Endothelial cell of hepatic sinusoid (primary cell): Measurements from ENCODE around the gene IFT122.

Experiments used
- in situ Hi-C: cut with HindIII; loops from 2 replicates; pipeline ENCODE4 v1.10.0; 2017; ENCODE audit warnings: low sequenced_read_pairs

Gene IFT122

DNA sequence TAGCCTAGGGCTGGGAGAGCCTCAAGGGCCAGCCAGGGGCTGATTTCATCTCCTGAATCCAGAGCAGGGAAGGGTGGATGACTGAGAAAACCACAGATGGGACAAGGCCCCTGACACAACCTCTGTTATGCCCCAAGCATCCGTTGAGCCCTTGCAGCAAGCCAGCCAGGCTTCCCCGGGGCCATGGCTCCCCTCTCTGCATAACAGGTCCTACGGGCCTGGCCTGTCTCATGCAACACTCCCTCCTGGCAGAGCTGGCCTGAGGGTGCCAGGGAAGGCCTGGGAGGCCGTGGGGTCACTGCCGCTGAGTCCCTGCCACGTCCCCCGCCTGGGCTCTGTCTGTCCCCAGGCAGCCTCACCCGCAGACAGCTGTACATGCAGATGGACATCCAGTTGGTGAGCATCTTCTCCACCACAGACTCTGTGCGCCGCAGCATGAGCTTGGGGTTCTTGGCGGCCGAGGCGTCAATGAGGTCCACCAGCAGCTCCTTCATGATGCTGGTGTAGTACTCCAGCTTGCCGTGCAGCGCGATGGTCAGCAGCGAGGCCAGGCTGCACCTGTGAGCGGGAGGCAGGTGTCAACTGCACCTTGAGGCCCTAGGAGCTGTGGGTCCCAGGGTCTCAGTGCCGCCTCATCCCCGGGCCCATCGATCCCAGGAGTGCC lies 125.1 kb downstream of the IFT122 start:
- in situ Hi-C loops, result no loop called here

DNA sequence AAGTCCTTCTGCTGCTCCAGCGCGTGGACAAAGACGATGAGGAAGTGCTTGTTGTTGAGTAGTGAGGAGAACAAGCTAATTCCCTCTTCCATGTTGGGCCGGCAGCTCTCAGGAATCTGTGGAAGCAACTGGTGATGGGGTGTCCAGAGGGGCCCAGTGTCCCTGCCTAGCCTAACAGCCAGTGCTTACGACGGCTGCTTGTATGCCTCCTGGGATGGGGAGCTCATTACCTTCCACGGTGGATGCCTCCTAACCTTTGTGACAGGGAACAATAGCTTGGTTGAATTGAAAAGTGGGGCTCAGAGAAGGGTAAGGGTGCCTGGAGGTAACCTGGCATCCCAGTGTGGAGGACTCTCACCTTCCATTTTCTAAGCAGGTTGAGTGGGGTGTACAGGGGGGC lies 125.9 kb downstream of the IFT122 start:
- in situ Hi-C loops, result no loop called here

DNA sequence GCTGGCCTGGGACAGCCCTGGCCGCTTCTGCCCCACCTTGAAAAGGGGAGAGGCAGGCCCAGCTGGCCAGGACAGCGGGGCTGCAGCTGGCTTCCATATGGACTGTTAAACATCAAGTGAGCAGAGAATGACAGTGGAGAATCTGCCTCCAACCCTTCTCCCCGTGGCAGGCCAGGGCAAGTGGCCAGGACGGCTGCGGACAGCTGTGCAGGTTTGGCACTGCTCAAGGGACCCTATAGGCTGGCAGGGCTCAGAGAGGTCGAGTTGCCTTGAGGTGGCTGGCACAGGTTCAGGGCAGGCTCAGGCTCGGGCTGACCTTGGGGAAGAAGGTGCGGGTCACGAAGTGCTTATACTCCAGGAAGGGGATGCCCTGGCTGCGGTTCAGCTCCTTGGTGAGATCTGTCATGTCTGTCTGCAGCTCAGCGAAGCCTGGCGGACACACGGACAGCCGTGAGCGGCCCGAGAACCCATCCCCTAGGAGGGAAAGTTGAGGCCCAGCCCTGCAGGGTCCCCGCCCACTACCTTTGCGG lies 127.2 kb downstream of the IFT122 start:
- in situ Hi-C loops, result no loop called here

DNA sequence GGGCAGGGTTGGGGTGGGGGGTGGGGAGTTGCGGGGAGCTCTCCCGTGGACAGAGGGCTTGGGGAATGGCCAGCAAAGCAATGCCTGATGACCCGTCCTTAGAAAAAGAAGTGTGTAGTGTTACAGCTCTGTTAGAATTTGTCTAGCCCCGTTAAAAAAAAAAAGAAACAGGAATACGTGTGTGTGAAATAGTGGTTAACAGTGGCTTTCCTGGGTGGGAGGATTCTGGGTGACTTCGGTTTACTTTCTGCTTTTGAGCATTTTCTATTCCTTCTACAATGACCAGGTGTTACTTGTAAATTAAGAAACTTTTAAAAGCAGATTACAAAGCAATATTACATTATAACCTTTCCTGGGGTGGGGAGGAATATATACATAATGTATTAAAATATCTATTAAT lies 127.9 kb downstream of the IFT122 start:
- in situ Hi-C loops, result no loop called here

DNA sequence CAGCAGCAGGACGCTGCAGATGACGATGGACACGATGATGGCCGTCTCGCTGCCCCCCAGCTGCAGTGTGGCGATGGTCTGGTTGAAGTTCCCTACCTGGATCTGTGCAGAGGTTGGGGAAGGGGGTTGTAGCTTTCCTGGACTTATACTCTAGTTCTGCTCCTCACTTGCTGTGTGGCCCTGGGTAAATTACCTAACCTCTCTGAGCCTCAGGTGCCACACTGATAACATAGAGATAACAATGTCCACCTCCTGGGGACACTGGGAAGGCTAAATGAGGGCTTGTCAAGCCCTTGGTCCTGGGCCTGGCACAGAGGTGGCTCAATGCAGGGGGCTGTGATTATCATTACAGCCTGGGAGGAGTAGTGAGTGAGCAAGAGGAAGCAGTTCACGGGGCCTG lies 129.8 kb downstream of the IFT122 start:
- in situ Hi-C loops, result no loop called here
